GF-D8 (cell line): ENCODE measurements around the gene TMED4.

Experiments
- DNase-seq: peaks from one replicate; lab custom pipeline; 2025; lab: John Stamatoyannopoulos, UW

TMED4 gene

DNA sequence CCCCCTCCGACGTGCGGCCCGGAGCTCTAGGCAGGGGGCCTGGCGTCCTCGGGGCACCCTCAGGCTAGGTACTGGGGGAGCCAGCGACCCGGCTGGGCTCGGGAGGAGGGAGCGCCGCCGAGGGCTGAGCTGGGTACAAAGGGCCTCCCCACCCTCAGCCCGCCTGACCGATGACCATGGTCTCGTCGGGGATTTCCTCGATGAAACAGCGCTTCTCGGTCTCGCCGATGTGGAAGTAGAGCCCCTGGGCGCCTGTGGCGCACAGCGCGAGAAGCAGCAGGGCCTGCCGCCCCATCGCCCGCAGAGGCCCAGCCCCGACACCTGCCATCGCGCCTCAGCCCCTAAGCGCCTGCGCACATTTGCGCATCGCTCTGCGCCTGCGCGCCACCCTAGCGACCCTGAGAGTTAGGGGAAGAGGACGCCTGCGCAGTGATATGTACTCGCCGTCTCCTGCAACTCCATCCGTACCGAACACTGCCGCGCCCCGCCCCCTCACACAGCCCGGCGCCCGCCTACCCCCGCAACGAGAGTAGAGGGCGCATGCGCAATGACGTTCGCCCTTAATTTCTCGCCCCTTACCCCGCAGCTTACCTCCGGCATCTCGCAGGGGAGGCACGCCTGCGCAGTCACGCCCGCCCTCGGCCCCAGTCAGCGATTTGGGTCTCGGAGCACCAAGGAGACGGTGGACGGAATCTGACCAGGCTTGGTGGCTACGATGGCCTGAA is at the start of gene TMED4:
Gene TMED4, minus strand, starts transcription at position 353 of the 725 bp plus-strand sequence. Its CDS starts 25 bp downstream, at position 328.
- DNase-seq: peak; percentile 99

DNA sequence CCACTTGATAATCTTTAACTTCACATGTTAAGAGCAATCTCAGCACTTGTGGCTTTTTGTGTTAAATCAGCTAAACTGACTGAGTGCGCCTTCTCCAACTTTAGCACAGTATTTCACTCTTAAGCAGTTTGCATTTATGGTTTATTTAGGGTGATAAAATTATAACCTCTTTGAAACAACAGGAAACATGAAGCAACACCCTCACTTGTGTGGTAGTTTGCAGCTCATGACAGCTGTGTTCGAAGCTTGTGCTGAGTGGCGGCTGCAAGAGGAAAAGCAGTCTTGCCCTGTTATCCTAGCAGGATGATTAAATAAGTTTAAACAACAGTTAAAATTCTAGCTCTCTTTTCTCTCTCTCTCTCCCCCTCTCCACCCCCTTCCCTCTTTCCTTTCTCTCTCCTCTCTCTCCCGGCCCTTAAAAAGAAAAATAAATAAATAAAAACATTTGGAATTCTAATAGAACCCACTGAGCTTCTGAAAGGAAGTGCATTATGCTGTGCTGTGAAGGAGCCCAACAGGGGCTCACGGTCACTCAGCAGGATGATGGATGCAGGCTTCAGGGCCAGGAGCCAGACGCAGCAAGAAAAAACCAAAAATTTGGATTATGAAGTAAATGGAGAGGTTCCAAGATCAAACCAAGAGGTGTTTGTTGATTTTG is 49.6 kb upstream of the TMED4 start:
- peak; percentile 75 for DNase-seq

- DNase-seq: no peak
Observed at GRCh38 chr7:44630792-44631457, 48.9 kb upstream of the TMED4 start.

GRCh38 chr7:44629829-44630522 is 47.9 kb upstream of the TMED4 start:
- peak; percentile 89 for DNase-seq

- no peak for DNase-seq
Observed at GRCh38 chr7:44626620-44627019, 44.6 kb upstream of the TMED4 start.

- DNase-seq: no peak
Observed at GRCh38 chr7:44625526-44626471, 43.8 kb upstream of the TMED4 start.

- no peak for DNase-seq
Observed at GRCh38 chr7:44624318-44624717, 42.3 kb upstream of the TMED4 start.

GRCh38 chr7:44622342-44623151 is 40.5 kb upstream of the TMED4 start:
- DNase-seq: no peak

- no peak for DNase-seq
Observed at GRCh38 chr7:44621750-44622103, 39.7 kb upstream of the TMED4 start.

DNA sequence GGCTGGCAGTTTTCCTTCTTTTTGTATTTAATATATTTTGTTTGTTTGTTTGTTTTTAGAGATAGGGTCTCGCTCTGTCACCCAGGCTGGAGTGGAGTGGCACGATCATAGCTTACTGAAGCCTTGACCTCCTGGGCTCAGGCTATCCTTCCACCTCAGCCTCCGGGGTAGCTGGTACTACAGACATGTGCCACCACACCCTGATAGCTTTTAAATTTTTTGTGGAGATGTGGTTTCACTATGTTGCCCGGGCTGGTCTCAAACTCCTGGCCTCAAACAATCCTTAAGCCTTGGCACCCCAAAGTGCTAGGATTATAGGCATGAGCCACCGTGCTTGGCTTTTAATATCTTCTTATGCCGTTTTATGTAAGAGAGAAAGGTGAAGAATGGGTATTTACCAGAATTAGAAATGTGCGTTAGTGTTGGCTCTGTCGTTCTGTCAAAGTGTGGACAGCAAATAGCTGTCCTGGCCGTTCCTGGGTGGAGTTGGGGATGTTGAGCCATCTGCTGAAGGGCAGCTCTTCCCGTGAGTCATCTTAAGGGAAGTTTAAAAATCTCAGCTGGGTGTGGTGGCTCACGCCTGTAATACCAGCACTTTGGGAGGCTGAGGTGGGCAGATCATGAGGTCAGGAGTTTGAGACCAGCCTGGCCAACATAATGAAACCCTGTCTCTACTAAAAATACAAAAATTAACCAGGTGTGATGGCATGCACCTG is 39.2 kb upstream of the TMED4 start:
- no peak for DNase-seq

DNA sequence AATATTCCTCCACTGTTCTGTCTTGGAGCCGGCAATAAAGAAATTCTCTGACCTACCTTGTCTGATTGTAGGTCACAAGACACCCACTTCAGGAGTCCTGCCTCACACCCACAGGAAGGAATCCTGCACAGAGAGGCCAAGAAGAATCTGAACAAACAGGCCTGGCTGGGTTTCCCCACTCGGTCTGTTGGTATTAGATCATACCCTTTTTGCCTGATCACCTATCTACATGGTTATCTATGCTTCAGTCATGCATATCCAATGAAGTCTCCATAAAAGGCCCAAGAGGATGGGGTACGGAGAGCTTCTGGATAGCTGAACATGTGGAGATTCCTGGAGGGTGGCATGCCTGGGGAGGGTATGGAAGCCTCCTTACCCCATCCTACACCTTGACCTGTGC is 36.7 kb upstream of the TMED4 start:
- DNase-seq: no peak

GRCh38 chr7:44618045-44618444 is 36.0 kb upstream of the TMED4 start:
- no peak for DNase-seq

- no peak for DNase-seq
Observed at GRCh38 chr7:44617225-44617890, 35.3 kb upstream of the TMED4 start.

DNA sequence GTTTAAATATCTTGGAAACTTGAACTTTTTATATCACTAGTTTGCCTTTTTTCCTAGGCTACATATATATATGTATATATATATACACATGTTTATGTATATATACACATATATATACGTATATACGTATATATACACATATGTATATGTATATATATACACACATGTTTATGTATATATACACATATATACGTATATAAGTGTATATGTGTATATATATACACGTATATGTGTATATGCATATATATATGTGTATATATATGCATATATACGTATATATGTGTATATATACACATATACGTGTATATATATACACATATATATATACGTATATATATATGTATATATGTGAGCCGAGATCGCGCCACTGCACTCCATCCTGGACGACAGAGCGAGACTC is 34.5 kb upstream of the TMED4 start:
- DNase-seq: no peak

DNA sequence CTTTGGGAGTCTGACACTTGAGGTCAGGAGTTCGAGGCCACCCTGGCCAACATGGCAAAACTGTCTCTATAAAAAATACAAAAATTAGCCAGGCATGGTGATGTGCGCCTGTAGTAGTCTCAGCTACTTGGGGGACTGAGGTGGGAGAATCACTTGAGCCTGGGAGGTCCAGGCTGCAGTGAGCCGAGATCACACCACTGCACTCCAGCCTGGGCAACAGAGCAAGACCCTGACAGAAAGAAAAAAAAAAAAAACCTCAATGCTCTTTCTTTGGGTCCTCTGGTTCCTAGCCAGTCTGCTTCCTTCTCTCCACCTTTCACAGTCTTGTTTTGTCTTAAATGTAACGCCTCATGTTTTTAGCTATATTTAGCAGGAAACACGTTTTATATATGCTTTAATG is 33.8 kb upstream of the TMED4 start:
- DNase-seq: no peak

DNA sequence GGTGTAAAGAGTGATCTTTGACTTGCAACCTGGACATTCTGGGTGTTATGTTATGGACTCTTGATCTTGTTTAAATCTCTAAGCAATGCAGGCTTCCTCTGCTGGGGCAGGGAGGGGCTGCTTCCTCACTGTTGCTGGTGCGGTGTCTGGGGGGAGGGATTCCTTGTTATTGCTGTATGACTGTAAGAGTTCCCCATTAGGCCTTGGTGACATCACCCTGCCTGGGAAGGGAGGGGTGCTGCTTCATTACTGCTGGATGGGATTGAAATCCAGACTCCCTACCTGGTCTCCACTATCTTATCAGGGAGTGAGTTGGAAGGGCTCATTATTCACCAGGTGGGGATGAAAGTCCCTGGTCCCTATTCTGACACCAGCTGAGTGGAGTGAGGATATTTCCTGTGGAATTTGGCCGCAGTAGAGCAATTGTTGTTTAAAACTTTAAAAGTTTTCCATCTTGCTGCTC is 33.1 kb upstream of the TMED4 start:
- no peak for DNase-seq

GRCh38 chr7:44609829-44610228 is 27.8 kb upstream of the TMED4 start:
- no peak for DNase-seq

DNA sequence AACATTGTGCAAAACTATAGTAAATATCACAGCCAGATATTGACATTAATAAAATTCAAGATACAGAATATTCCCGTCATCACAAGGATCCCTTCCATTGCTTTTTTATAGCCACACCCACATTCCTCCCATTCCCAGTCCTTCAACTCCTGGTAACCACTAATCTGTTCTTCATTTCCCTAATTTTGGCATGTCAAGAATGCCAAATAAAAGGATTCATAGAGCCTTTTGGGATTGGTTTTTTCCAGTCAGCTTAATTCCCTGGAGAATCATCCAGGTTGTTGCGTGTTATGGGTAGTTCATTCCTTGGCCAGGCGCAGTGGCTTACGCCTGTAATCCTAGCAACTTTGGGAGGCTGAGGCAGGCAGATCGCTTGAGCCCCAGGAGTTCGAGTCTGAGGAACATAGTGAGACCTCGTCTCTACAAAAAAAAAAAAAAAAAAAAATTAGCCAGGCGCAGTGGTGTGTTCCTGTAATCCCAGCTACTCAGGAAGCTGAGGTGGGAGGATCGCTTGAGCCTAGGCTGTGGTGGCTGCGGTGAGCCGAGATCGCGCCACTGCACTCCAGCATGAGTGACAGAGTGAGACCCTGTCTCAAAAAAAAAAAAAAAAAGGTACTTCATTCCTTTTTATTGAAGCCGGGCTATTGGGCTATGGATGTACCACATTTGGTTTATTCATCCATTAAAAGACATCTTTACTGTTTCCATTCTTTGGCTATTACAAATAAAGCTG is 27.1 kb upstream of the TMED4 start:
- DNase-seq: peak; percentile 41
